PC-3 (cell line): ENCODE data around the gene TMEM125. TPM values are rescaled to one million over a fixed set of nuclear protein-coding genes. Genes with fewer than 3 reads are reported as not detected.

Source experiments
- ATAC-seq: fragments of 200-7000 bp; cut with Tn5 transposase; 2 replicates; pipeline ENCODE4 v1.9.1; 2020; ENCODE audit warnings: mild to moderate bottlenecking, moderate library complexity
- BruUV-seq: library from RNA; stranded (reverse); fragments of 400-500 nt; replicated peaks from 2 replicates; lab custom pipeline; 2021; lab: Mats Ljungman, UMichigan
- CTCF ChIA-PET: fragments of 300-600 bp; sonication (Branson Sonifier 250); formaldehyde crosslinking; loops from one replicate; lab custom pipeline; 2022; ENCODE audit warnings: antibody characterized with exemption; lab: Charles Lee
- POLR2A ChIA-PET: fragments of 300-600 bp; sonication (Branson Sonifier 250); formaldehyde crosslinking; loops from one replicate; lab custom pipeline; 2022; ENCODE audit warnings: antibody characterized with exemption; ENCODE audit not compliant: unreplicated experiment; lab: Charles Lee
- DNase-seq: peaks from one replicate; pipeline ENCODE4 v3.0.0-alpha.2; 2015
- H2AFZ ChIP-seq: fragments of 300-600 bp; sonication (generic); 2 replicates; pipeline ENCODE4 v1.6.0; 2016; ENCODE audit warnings: antibody characterized with exemption, low read length
- H3F3A ChIP-seq: fragments of 300-600 bp; sonication (generic); one replicate; pipeline ENCODE4 v1.6.0; 2017; ENCODE audit warnings: antibody characterized with exemption, low read length, control low read depth, mild to moderate bottlenecking; ENCODE audit not compliant: unreplicated experiment
- H3K27ac ChIP-seq: fragments of 300-600 bp; sonication (generic); 2 replicates; pipeline ENCODE4 v1.5.1; 2016; ENCODE audit warnings: mild to moderate bottlenecking, low read length
- H3K27me3 ChIP-seq: fragments of 300-600 bp; sonication (generic); 2 replicates; pipeline ENCODE4 v1.6.1; 2016; ENCODE audit warnings: low read length, mixed read lengths
- H3K36me3 ChIP-seq: fragments of 300-600 bp; sonication (generic); 2 replicates; pipeline ENCODE4 v1.6.1; 2016; ENCODE audit warnings: low read depth, mixed run types, low read length, mixed read lengths
- H3K4me1 ChIP-seq: fragments of 300-600 bp; sonication (generic); 2 replicates; pipeline ENCODE4 v1.5.1; 2016; ENCODE audit warnings: low read length; ENCODE audit not compliant: insufficient read depth
- H3K4me2 ChIP-seq: fragments of 300-600 bp; sonication (generic); 2 replicates; pipeline ENCODE4 v1.6.0; 2016; ENCODE audit warnings: low read length
- H3K4me3 ChIP-seq: fragments of 300-600 bp; sonication (generic); 2 replicates; pipeline ENCODE4 v1.5.1; 2016; ENCODE audit warnings: mild to moderate bottlenecking, low read length, mixed read lengths
- H3K79me2 ChIP-seq: fragments of 300-600 bp; sonication (generic); 2 replicates; pipeline ENCODE4 v1.6.1; 2017; ENCODE audit warnings: low read length, mixed read lengths
- H3K9ac ChIP-seq: fragments of 300-600 bp; sonication (generic); 2 replicates; pipeline ENCODE4 v1.6.0; 2016; ENCODE audit warnings: mild to moderate bottlenecking, low read length
- H3K9me2 ChIP-seq: fragments of 300-600 bp; sonication (generic); replicated peaks from 2 replicates; pipeline ENCODE4 v1.6.1; 2016; ENCODE audit warnings: mixed run types, low read length, mixed read lengths
- H3K9me3 ChIP-seq: fragments of 300-600 bp; sonication (generic); 2 replicates; pipeline ENCODE4 v1.6.1; 2016; ENCODE audit warnings: low read length, mixed read lengths
- H4K20me1 ChIP-seq: fragments of 300-600 bp; sonication (generic); 2 replicates; pipeline ENCODE4 v1.6.1; 2016; ENCODE audit warnings: low read length, mixed read lengths
- EZH2 ChIP-seq: fragments of 300-600 bp; sonication (generic); IDR thresholded peaks from one replicate; pipeline ENCODE4 v1.6.1; 2017; ENCODE audit warnings: antibody characterized with exemption, mild to moderate bottlenecking, low read length; ENCODE audit not compliant: unreplicated experiment
- EZH2phosphoT487 ChIP-seq: fragments of 300-600 bp; sonication (generic); IDR thresholded peaks from 2 replicates; pipeline ENCODE4 v1.6.1; 2018; ENCODE audit warnings: mild to moderate bottlenecking, antibody characterized with exemption, low read length, borderline replicate concordance
- intact Hi-C: fragments of 100-400 bp; cut with micrococcal nuclease; formaldehyde crosslinking; loops from 2 replicates; pipeline ENCODE4 v1.9.0; 2023
- total RNA-seq: library from RNA; depleted of rRNA; stranded (reverse); fragments of >200 nt; gene quantifications from 2 replicates; pipeline ENCODE4 v1.2.3, GENCODE V29; 2014
- TF ChIP-seq, protein P1 (sequence below): fragments of 300-600 bp; sonication (generic); conservative IDR thresholded peaks from 2 replicates; pipeline ENCODE4 v1.5.1; 2017; ENCODE audit warnings: antibody characterized with exemption, low read depth, mild to moderate bottlenecking, low read length

The TMEM125 gene
- total RNA-seq, 1 experiment from 2014 or later = 9.8 TPM

DNA sequence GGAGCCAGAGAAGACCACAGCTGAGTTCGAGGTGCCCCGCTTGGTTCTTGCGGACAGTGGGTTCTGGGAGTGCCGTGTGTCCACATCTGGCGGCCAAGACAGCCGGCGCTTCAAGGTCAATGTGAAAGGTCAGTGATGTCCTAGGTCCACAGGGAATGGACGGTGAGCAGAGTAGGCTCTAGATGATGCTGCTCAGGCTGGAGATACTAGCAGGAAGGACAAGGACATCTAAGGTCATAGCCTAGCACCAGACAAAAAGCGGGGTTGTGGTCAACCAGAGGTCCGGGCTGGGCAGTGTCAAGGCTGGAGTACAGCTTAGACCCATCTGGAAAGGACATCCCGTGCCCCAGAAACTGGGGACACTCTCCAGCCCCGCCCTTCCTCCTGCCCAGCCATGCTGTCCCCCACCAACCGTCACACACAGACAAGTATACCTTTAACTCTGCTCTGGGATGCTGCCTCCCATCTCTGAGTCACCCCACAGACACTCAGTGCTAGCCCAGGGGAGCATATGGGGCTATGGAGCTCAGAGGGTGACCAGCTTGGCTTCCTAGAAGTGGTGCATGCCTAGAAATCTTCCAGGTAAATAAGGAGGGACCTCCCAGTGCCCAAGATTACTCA lies 39.7 kb downstream of the TMEM125 start:
- no peak overlapping the region for H3K27ac ChIP-seq
- no peaks in the 10 kb centered on the region for H3K9me3 ChIP-seq
- TF ChIP-seq EZH2phosphoT487 (no peak), EZH2 (no peak)
- TF ChIP-seq, protein P1, sequence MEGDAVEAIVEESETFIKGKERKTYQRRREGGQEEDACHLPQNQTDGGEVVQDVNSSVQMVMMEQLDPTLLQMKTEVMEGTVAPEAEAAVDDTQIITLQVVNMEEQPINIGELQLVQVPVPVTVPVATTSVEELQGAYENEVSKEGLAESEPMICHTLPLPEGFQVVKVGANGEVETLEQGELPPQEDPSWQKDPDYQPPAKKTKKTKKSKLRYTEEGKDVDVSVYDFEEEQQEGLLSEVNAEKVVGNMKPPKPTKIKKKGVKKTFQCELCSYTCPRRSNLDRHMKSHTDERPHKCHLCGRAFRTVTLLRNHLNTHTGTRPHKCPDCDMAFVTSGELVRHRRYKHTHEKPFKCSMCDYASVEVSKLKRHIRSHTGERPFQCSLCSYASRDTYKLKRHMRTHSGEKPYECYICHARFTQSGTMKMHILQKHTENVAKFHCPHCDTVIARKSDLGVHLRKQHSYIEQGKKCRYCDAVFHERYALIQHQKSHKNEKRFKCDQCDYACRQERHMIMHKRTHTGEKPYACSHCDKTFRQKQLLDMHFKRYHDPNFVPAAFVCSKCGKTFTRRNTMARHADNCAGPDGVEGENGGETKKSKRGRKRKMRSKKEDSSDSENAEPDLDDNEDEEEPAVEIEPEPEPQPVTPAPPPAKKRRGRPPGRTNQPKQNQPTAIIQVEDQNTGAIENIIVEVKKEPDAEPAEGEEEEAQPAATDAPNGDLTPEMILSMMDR = no peak
- H4K20me1 ChIP-seq = no peaks in the 10 kb centered on the region
- intact Hi-C loops = no loop called here
- H3F3A ChIP-seq = no peaks in the 10 kb centered on the region
- H3K4me1 ChIP-seq = no peaks in the 10 kb centered on the region
- POLR2A ChIA-PET = no interaction called here
- H3K4me3 ChIP-seq = no peak overlapping the region
- no peaks in the 10 kb centered on the region for H3K79me2 ChIP-seq
- H2AFZ ChIP-seq = no peak overlapping the region
- no peak overlapping the region for H3K4me2 ChIP-seq
- ATAC-seq (no peak), DNase-seq (no peak)
- no peaks in the 10 kb centered on the region for H3K36me3 ChIP-seq
- CTCF ChIA-PET = no interaction called here
- BruUV-seq = no TSS peak
- H3K27me3 ChIP-seq = no peaks in the 10 kb centered on the region
- H3K9ac ChIP-seq = no peak overlapping the region
- no peaks in the 10 kb centered on the region for H3K9me2 ChIP-seq

DNA sequence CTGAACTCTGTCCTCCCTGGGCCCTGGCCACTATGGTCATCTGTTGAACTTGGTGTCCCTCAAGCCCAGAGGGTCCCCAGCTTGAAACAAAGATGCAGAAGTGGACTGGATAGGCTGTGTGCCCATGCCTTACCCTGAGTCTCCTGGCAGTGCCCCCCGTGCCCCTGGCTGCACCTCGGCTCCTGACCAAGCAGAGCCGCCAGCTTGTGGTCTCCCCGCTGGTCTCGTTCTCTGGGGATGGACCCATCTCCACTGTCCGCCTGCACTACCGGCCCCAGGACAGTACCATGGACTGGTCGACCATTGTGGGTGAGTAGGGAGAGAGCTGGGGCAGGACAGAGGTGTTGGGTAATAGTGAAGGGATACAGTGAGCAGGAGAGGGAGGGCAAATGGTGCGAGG lies 41.7 kb downstream of the TMEM125 start:
- H3K79me2 ChIP-seq = no peaks in the 10 kb centered on the region
- intact Hi-C loops = no loop called here
- no peaks in the 10 kb centered on the region for H3K27me3 ChIP-seq
- no peaks in the 10 kb centered on the region for H3F3A ChIP-seq
- no peaks in the 10 kb centered on the region for H3K4me1 ChIP-seq
- CTCF ChIA-PET = no interaction called here
- H3K4me2 ChIP-seq = no peak overlapping the region
- H3K4me3 ChIP-seq = no peak overlapping the region
- no peak overlapping the region for H2AFZ ChIP-seq
- H3K9ac ChIP-seq = no peak overlapping the region
- H3K36me3 ChIP-seq = no peaks in the 10 kb centered on the region
- DNase-seq (no peak), ATAC-seq (no peak)
- H4K20me1 ChIP-seq = no peaks in the 10 kb centered on the region
- H3K9me2 ChIP-seq = no peaks in the 10 kb centered on the region
- no peak overlapping the region for H3K27ac ChIP-seq
- TF ChIP-seq EZH2phosphoT487 (no peak), EZH2 (no peak)
- TF ChIP-seq, protein P1 = no peak
- H3K9me3 ChIP-seq = no peaks in the 10 kb centered on the region
- POLR2A ChIA-PET = no interaction called here
- no TSS peak for BruUV-seq

DNA sequence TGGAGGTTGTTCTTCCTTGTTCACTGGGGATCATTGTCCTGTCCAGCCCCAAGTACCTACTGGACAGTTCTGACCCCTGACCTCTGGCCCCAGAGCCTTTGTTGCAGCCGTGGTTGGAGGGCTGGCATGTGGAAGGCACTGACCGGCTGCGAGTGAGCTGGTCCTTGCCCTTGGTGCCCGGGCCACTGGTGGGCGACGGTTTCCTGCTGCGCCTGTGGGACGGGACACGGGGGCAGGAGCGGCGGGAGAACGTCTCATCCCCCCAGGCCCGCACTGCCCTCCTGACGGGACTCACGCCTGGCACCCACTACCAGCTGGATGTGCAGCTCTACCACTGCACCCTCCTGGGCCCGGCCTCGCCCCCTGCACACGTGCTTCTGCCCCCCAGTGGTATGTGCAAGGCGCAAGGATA lies 42.4 kb downstream of the TMEM125 start:
- Histone ChIP-seq H3K27me3 (no peaks in the 10 kb centered on the region), H3F3A (no peaks in the 10 kb centered on the region), H3K36me3 (no peaks in the 10 kb centered on the region), H2AFZ (no peak overlapping the region), H3K9me3 (no peaks in the 10 kb centered on the region), H3K79me2 (no peaks in the 10 kb centered on the region), H4K20me1 (no peaks in the 10 kb centered on the region), H3K9me2 (no peaks in the 10 kb centered on the region), H3K4me1 (no peaks in the 10 kb centered on the region), H3K4me3 (no peak overlapping the region), H3K4me2 (no peak overlapping the region), H3K9ac (no peak overlapping the region), H3K27ac (no peak overlapping the region)
- TF ChIP-seq EZH2 (no peak), EZH2phosphoT487 (no peak)
- TF ChIP-seq, protein P1 = no peak
- DNase-seq (no peak), ATAC-seq (no peak)
- no TSS peak for BruUV-seq
- POLR2A ChIA-PET = no interaction called here
- intact Hi-C loops = no loop called here
- CTCF ChIA-PET = no interaction called here
